HL-60 (cell line): Measurements from ENCODE around the gene MSI2.

Experiments used
- DNase-seq, 2 experiments: peaks; one replicate each; pipeline ENCODE4 v3.0.0-alpha.2; 2010 to 2020; ENCODE audit warnings: low read depth in 1 of 2, low spot score in 1 of 2
- H3K27ac ChIP-seq: fragments of 250-450 bp; sonication (Bioruptor Pico); replicated peaks from 2 replicates; pipeline ENCODE4 v1.5.1; 2020; ENCODE audit warnings: mild to moderate bottlenecking, moderate library complexity
- H3K27me3 ChIP-seq: fragments of 250-450 bp; sonication (Bioruptor Pico); 2 replicates; pipeline ENCODE4 v1.5.1; 2021; ENCODE audit warnings: mild to moderate bottlenecking, moderate library complexity; ENCODE audit not compliant: insufficient read depth, poor library complexity, severe bottlenecking
- H3K4me3 ChIP-seq: replicated peaks from 2 replicates; pipeline ENCODE4 v1.5.1; 2011; ENCODE audit warnings: mild to moderate bottlenecking, control low read depth, low read length; ENCODE audit not compliant: insufficient read depth
- CTCF ChIP-seq: IDR thresholded peaks from one replicate; pipeline ENCODE4 v1.5.1; 2011; ENCODE audit warnings: low read length, control low read depth, inconsistent platforms; ENCODE audit not compliant: insufficient read depth
- GABPA ChIP-seq: IDR thresholded peaks from 2 replicates; pipeline ENCODE4 v1.6.1; 2012; ENCODE audit warnings: low read depth
- POLR2AphosphoS5 ChIP-seq: IDR thresholded peaks from 2 replicates; pipeline ENCODE4 v1.6.1; 2012; ENCODE audit warnings: low read depth
- SPI1 ChIP-seq: IDR thresholded peaks from 2 replicates; pipeline ENCODE4 v1.6.1; 2012; ENCODE audit warnings: low read depth, mild to moderate bottlenecking, borderline replicate concordance
- TF ChIP-seq, protein P1 (sequence below): IDR thresholded peaks from 2 replicates; pipeline ENCODE4 v1.6.1; 2012; ENCODE audit warnings: low read depth; ENCODE audit not compliant: insufficient replicate concordance

Gene MSI2

GRCh38 chr17:57282296-57282695 lies 26.0 kb downstream of the MSI2 start:
- DNase-seq = no peak
- no peak overlapping the region for H3K27ac ChIP-seq
- H3K27me3 ChIP-seq = no peaks in the 10 kb centered on the region
- no peak overlapping the region for H3K4me3 ChIP-seq
- no peak for TF ChIP-seq GABPA
- TF ChIP-seq POLR2AphosphoS5 = no peak
- TF ChIP-seq, protein P1, sequence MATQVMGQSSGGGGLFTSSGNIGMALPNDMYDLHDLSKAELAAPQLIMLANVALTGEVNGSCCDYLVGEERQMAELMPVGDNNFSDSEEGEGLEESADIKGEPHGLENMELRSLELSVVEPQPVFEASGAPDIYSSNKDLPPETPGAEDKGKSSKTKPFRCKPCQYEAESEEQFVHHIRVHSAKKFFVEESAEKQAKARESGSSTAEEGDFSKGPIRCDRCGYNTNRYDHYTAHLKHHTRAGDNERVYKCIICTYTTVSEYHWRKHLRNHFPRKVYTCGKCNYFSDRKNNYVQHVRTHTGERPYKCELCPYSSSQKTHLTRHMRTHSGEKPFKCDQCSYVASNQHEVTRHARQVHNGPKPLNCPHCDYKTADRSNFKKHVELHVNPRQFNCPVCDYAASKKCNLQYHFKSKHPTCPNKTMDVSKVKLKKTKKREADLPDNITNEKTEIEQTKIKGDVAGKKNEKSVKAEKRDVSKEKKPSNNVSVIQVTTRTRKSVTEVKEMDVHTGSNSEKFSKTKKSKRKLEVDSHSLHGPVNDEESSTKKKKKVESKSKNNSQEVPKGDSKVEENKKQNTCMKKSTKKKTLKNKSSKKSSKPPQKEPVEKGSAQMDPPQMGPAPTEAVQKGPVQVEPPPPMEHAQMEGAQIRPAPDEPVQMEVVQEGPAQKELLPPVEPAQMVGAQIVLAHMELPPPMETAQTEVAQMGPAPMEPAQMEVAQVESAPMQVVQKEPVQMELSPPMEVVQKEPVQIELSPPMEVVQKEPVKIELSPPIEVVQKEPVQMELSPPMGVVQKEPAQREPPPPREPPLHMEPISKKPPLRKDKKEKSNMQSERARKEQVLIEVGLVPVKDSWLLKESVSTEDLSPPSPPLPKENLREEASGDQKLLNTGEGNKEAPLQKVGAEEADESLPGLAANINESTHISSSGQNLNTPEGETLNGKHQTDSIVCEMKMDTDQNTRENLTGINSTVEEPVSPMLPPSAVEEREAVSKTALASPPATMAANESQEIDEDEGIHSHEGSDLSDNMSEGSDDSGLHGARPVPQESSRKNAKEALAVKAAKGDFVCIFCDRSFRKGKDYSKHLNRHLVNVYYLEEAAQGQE = no peak
- no peak for TF ChIP-seq SPI1
- no peak for TF ChIP-seq CTCF

DNA sequence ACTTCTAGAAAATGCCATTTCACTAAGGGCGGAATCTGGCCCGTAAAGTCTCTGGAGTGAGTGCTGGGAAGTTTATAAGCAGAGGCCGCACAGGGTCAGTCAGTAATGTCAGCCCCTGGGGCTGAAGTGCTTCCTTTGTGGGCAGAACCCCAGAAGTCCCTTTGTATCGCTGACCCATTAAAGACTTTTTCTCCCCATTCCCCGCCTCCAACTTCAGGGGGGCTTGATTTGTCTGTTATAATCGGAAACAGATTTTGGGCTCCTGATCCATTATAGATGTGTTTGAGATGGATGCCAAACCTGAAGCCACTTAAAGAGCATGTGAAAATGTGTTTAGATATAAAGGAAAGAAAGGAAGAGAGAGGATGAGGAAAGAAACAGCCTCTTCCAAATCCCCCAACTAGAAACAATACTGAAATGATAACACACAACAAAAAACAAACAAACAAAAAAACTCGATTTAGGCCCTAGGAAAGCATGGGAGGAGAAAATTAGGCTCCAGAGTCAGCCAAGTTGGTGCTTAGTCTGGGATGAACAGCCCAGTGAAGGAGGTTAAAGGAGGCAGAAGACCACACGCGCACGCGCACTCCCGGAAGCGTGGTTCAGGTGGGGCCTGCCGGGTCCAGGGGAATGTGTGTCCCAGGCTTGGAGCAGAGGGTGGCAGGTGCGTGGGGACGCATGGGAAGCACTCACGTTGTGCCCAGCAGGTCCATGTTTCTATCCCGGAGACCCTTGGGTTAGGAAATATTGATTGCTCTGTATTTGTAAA lies 27.1 kb downstream of the MSI2 start:
- Histone ChIP-seq H3K27me3 (no peaks in the 10 kb centered on the region), H3K4me3 (no peak overlapping the region), H3K27ac (no peak overlapping the region)
- DNase-seq = no peak
- TF ChIP-seq CTCF (no peak), SPI1 (no peak), POLR2AphosphoS5 (no peak), GABPA (no peak)
- TF ChIP-seq, protein P1 = no peak

DNA sequence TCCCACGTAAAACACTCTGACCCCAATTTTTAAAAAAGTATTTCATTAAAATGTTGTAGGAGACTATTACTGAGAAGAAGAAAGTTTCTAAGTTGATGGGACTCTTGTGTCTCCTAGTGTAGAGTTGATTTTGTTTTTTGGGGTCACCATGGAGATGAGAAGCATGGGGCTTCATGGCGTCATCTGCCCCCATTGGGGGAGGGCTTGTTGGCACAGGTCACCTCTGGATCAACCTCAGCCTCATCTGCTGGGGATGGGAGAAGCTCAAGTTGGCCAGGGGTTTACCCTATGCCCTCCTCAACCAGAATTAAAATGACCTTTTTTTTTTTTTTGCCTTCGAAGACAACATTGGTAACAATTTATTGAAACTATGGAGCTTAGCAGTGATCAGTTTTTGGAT lies 28.3 kb downstream of the MSI2 start:
- DNase-seq = no peak
- Histone ChIP-seq H3K4me3 (no peak overlapping the region), H3K27ac (peak overlapping the region; percentile 47), H3K27me3 (no peaks in the 10 kb centered on the region)
- no peak for TF ChIP-seq GABPA
- no peak for TF ChIP-seq CTCF
- TF ChIP-seq, protein P1 = no peak
- no peak for TF ChIP-seq POLR2AphosphoS5
- no peak for TF ChIP-seq SPI1
